Lower leg skin (tissue), 3 donors: Measurements from ENCODE around the gene WNT6.

Experiments used
- CTCF ChIP-seq, 3 donors: fragments of 450-650 bp; IDR thresholded peaks; one replicate each; pipeline ENCODE4 v1.5.1; 2016; ENCODE audit warnings: antibody characterized with exemption in 3 of 3, mild to moderate bottlenecking in 3 of 3, moderate library complexity in 2 of 3
- POLR2A ChIP-seq, 2 donors: fragments of 450-650 bp; IDR thresholded peaks; one replicate each; pipeline ENCODE4 v1.6.1; 2016 to 2017; ENCODE audit warnings: antibody characterized with exemption in 2 of 2, mild to moderate bottlenecking in 1 of 2, moderate library complexity in 1 of 2

- no peak for TF ChIP-seq POLR2A (IDR thresholded peaks at IDR 0.05)
- TF ChIP-seq CTCF (IDR thresholded peaks at IDR 0.05): no peak
Measured at GRCh38 chr2:218884519-218884918, 24.9 kb downstream of the WNT6 start.
